ENCODE data around the gene CCDC112.

- no peak for TF ChIP-seq POLR2A (IDR thresholded peaks at IDR 0.05; ENCODE audit: extremely low read depth, insufficient read length)
- TF ChIP-seq CTCF (IDR thresholded peaks at IDR 0.05; ENCODE audit: low read depth, low read length), result no peak
Observed at GRCh38 chr5:115317736-115318135, 21.3 kb upstream of the CCDC112 start.

Data from NB4 (cell line).